Measurements from ENCODE around the gene KIAA2012. TPM values are rescaled to one million over a fixed set of nuclear protein-coding genes. Genes with fewer than 3 reads are reported as not detected.
A peak's percentile ranks its signal among the peaks of the same experiment; 100 is the strongest.

Gene KIAA2012
- total RNA-seq, 2 experiments from 2014 or later, result not detected

DNA sequence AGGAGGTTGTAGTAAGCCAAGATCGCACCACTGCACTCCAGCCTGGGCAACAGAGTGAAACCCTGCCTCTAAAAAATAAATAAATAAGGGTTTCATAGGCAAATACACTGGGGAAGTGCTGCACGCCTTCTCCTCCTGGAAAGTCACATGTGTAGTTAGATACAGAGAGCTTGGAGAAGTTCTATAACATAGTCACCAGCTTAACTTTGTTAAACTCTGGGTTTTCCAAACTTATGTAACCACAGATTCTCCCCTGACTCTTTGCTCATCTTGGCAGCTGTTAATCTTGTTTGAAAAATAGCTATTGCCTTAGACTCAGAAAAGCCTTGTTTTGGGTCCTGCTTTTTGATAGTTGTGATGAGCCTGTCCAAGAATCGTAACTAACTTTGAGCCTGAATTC is 25.2 kb downstream of the KIAA2012 start:
- Mint-ChIP-seq H3K4me1 (ENCODE audit: low read depth) (no peaks in the 10 kb centered on the region), H3K9me3 (no peaks in the 10 kb centered on the region), H3K4me3 (no peak overlapping the region), H3K27me3 (no peaks in the 10 kb centered on the region), H3K27ac (no peak overlapping the region), H3K36me3 (no peaks in the 10 kb centered on the region)
- no peak for DNase-seq
- ChIA-PET POLR2A (interaction anchor here (0.6 kb wide), 2 partner anchors 77 to 172 kb away, joined by 3 read pairs; no protein-coding TSS in a partner anchor), CTCF (no interaction called here)
- intact Hi-C loops (cut with micrococcal nuclease), result no loop called here

DNA sequence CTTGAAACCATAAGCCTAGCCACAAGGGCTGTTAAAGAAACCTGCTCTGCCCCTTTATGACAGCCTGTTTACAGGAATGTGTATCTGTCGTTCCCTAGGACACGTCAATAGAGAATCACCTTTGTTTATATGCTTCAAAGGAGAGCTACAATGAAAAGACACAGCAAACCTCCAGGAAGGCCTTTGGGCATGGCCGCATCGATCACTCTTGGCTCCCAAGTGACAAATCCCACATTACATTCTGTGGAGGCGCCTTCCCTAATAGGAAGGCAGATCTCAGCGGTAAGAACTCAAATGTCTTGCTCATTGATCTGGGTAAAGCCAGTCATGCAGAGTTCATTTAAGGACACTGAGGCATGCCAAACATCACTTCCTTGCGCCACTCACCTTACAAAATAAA is 26.5 kb downstream of the KIAA2012 start:
- CTCF ChIA-PET, result no interaction called here
- intact Hi-C loops (cut with micrococcal nuclease), result no loop called here
- H3K4me1 Mint-ChIP-seq (ENCODE audit: low read depth), result no peaks in the 10 kb centered on the region
- DNase-seq, result no peak
- no peak overlapping the region for H3K27ac Mint-ChIP-seq
- no peaks in the 10 kb centered on the region for H3K36me3 Mint-ChIP-seq
- H3K9me3 Mint-ChIP-seq, result no peaks in the 10 kb centered on the region
- H3K4me3 Mint-ChIP-seq, result no peak overlapping the region
- POLR2A ChIA-PET, result no interaction called here
- peaks cover 1% of the 10 kb centered on the region for H3K27me3 Mint-ChIP-seq

GRCh38 chr2:202100176-202100575 is 27.1 kb downstream of the KIAA2012 start:
- DNase-seq, result no peak
- intact Hi-C loops (cut with micrococcal nuclease), result no loop called here
- CTCF ChIA-PET, result no interaction called here
- no peaks in the 10 kb centered on the region for H3K4me1 Mint-ChIP-seq (ENCODE audit: low read depth)
- no peaks in the 10 kb centered on the region for H3K36me3 Mint-ChIP-seq
- H3K27ac Mint-ChIP-seq, result no peak overlapping the region
- peaks cover 1% of the 10 kb centered on the region for H3K27me3 Mint-ChIP-seq
- POLR2A ChIA-PET, result no interaction called here
- H3K4me3 Mint-ChIP-seq, result no peak overlapping the region
- no peaks in the 10 kb centered on the region for H3K9me3 Mint-ChIP-seq

DNA sequence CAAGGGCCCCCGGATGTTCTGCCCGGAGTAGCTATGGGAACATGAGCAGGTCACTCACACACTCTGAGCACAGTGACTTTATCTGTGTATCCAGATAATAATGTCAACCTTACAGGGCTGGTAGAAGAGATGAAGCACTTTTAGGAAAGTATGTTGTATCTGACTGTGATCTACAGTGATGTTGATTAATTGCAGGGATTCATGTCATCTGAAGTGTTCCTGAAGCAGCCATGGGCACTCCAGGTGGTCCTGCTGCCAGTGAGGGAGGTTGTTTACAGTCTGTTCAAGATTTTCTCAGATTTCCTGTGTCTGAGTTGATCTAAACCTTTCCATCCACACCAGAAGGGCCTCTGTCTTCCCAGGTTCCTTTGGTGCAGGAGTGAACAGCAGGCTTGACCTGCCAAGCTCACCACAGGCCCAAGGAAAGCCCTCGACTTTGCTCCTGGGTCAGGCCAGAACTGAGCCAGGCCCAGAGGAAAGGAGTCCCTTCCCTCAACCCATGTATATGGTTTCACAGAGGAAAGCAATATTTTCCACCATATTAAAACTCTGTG is 28.0 kb downstream of the KIAA2012 start:
- CTCF ChIA-PET, result no interaction called here
- no peaks in the 10 kb centered on the region for H3K9me3 Mint-ChIP-seq
- POLR2A ChIA-PET, result no interaction called here
- no peak for DNase-seq
- intact Hi-C loops (cut with micrococcal nuclease), result no loop called here
- no peaks in the 10 kb centered on the region for H3K4me1 Mint-ChIP-seq (ENCODE audit: low read depth)
- no peak overlapping the region for H3K4me3 Mint-ChIP-seq
- no peaks in the 10 kb centered on the region for H3K36me3 Mint-ChIP-seq
- H3K27me3 Mint-ChIP-seq, result peaks cover 5% of the 10 kb centered on the region
- no peak overlapping the region for H3K27ac Mint-ChIP-seq

DNA sequence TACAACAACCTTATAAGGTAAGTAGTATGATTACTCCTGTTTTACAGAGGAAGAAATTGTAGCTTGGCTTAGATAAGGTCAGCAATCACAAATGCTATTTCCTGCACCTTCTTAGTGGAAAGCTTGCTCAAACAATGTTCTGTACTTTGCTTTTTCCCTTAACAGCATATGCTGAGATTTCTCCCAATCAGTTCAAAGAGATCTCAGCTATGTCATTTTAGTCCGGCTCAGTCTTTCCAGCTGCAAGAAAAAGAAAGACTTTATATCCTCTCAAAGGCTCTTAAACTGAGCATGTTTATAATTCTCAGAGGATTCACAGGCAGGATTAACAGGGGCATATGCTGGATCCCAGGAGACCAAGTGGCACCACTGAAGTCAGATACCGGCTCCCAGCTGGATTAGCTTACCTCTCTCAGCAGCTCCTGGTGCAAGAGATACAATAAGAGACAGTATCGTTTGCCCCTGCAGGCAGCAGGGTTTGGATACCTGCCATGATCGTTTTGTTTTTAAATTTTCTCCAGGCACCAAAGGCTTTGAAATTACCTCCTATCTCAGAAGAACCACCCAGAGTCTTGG is 29.5 kb downstream of the KIAA2012 start:
- CTCF ChIA-PET, result interaction anchor here (0.9 to 3.0 kb wide), 3 partner anchors 51 to 242 kb away, joined by 3 to 19 read pairs (median 3); no protein-coding TSS in a partner anchor
- intact Hi-C loops (cut with micrococcal nuclease), result no loop called here
- no peak for DNase-seq
- POLR2A ChIA-PET, result no interaction called here
- Mint-ChIP-seq H3K4me3 (no peak overlapping the region), H3K27ac (no peak overlapping the region), H3K4me1 (ENCODE audit: low read depth) (no peaks in the 10 kb centered on the region), H3K27me3 (peaks cover 5% of the 10 kb centered on the region), H3K9me3 (no peaks in the 10 kb centered on the region), H3K36me3 (no peaks in the 10 kb centered on the region)

DNA sequence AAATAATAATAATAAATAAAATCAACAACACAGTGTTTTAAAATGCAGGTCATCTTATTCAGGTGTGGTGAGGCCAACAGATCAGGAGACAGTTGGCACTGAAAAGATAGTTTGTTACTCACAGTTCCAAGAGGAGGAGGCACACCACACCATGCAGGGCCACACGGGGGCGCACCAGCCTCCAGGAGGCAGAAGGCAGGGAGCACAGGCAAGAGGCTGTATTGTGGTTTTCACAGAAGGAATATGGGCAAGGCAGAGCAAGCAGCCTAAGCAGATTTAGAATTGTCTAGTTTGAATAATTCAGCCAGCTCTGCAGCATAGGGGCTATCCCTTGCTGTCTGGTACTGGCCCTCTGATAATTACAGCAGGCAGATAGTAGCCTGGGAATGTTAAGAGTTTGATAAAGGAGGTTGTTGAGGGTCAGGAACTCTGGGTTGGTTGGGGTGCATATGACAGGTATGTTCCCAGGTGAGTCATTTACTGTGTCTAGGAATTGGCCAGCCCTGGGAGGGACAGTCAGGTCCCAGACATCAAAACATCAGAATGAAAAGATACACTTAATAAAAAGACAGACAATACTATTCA is 31.3 kb downstream of the KIAA2012 start:
- H3K27ac Mint-ChIP-seq, result no peak overlapping the region
- POLR2A ChIA-PET, result no interaction called here
- no peak overlapping the region for H3K4me3 Mint-ChIP-seq
- intact Hi-C loops (cut with micrococcal nuclease), result loop anchor here (1.0 kb wide), 1 partner anchor 74 kb away; no protein-coding TSS in a partner anchor
- H3K27me3 Mint-ChIP-seq, result peaks cover 5% of the 10 kb centered on the region
- peak; percentile 74 for DNase-seq
- CTCF ChIA-PET, result interaction anchor here (0.6 to 3.2 kb wide), 6 partner anchors 30 to 600 kb away, joined by 3 to 19 read pairs (median 3); no protein-coding TSS in a partner anchor
- H3K4me1 Mint-ChIP-seq (ENCODE audit: low read depth), result no peaks in the 10 kb centered on the region
- H3K9me3 Mint-ChIP-seq, result no peaks in the 10 kb centered on the region
- H3K36me3 Mint-ChIP-seq, result no peaks in the 10 kb centered on the region

DNA sequence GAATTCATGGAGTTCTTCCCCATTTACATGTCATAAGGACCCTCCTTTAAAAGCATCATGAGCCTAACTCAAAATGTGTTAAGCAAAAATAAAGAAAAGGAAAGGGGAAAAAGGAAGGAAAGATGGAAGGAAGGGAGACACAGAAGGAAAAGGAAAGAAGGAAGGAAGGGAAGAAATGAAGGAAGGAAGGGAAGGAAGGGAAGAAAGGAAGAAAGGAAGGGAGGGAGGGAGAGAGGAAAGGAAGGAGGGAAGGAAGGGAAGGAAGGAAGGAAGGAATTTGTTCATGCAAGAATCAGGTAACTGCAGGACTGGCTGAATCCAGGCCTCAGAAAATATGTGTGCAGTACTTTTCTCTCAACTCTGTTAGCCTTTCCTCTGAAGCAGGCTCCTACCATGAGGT is 32.0 kb downstream of the KIAA2012 start:
- no peak overlapping the region for H3K4me3 Mint-ChIP-seq
- H3K36me3 Mint-ChIP-seq, result no peaks in the 10 kb centered on the region
- intact Hi-C loops (cut with micrococcal nuclease), result no loop called here
- no peak overlapping the region for H3K27ac Mint-ChIP-seq
- H3K27me3 Mint-ChIP-seq, result peaks cover 5% of the 10 kb centered on the region
- CTCF ChIA-PET, result interaction anchor here (0.7 to 3.2 kb wide), 4 partner anchors 30 to 245 kb away, joined by 3 to 19 read pairs (median 6); no protein-coding TSS in a partner anchor
- H3K4me1 Mint-ChIP-seq (ENCODE audit: low read depth), result no peaks in the 10 kb centered on the region
- POLR2A ChIA-PET, result no interaction called here
- H3K9me3 Mint-ChIP-seq, result no peaks in the 10 kb centered on the region
- DNase-seq, result no peak

GRCh38 chr2:202108345-202108744 is 35.3 kb downstream of the KIAA2012 start:
- Mint-ChIP-seq H3K27me3 (peaks cover 14% of the 10 kb centered on the region), H3K4me1 (ENCODE audit: low read depth) (no peaks in the 10 kb centered on the region), H3K36me3 (no peaks in the 10 kb centered on the region), H3K4me3 (no peak overlapping the region), H3K27ac (no peak overlapping the region), H3K9me3 (no peaks in the 10 kb centered on the region)
- POLR2A ChIA-PET, result no interaction called here
- intact Hi-C loops (cut with micrococcal nuclease), result no loop called here
- no peak for DNase-seq
- CTCF ChIA-PET, result no interaction called here

GRCh38 chr2:202109139-202109736 is 36.2 kb downstream of the KIAA2012 start:
- intact Hi-C loops (cut with micrococcal nuclease), result no loop called here
- Mint-ChIP-seq H3K4me1 (ENCODE audit: low read depth) (no peaks in the 10 kb centered on the region), H3K9me3 (no peaks in the 10 kb centered on the region), H3K4me3 (no peak overlapping the region), H3K27ac (no peak overlapping the region), H3K36me3 (no peaks in the 10 kb centered on the region), H3K27me3 (peaks cover 14% of the 10 kb centered on the region)
- no peak for DNase-seq
- CTCF ChIA-PET, result no interaction called here
- POLR2A ChIA-PET, result interaction anchor here (0.6 kb wide), 1 partner anchor 156 kb away, joined by 4 read pairs; no protein-coding TSS in a partner anchor

GRCh38 chr2:202109737-202110184 is 36.7 kb downstream of the KIAA2012 start:
- POLR2A ChIA-PET, result interaction anchor here (0.6 kb wide), 1 partner anchor 155 kb away, joined by 4 read pairs; no protein-coding TSS in a partner anchor
- H3K27me3 Mint-ChIP-seq, result peaks cover 13% of the 10 kb centered on the region
- no peaks in the 10 kb centered on the region for H3K4me1 Mint-ChIP-seq (ENCODE audit: low read depth)
- H3K36me3 Mint-ChIP-seq, result no peaks in the 10 kb centered on the region
- H3K9me3 Mint-ChIP-seq, result no peaks in the 10 kb centered on the region
- intact Hi-C loops (cut with micrococcal nuclease), result no loop called here
- H3K27ac Mint-ChIP-seq, result no peak overlapping the region
- H3K4me3 Mint-ChIP-seq, result no peak overlapping the region
- CTCF ChIA-PET, result no interaction called here
- DNase-seq, result no peak

DNA sequence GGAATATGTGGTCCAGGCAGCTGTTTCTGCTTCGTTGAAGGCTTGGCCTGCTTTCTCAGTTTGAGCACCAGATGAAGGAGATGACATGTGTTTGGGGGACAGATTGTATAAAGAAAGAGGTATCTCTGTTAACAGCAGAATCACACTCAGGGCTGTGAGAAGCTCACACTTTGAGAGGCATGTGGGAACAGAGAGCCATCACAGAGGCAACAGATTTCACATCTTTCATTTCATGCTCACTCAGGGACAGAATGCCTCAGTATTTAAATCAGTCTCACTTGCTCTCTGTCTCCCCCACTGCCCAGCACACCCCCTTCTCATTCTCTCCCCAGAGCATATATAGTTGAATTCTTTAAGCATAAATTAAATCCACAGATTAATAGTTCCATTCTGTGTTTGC is 37.4 kb downstream of the KIAA2012 start:
- H3K27me3 Mint-ChIP-seq, result peaks cover 14% of the 10 kb centered on the region
- no peaks in the 10 kb centered on the region for H3K36me3 Mint-ChIP-seq
- H3K4me3 Mint-ChIP-seq, result no peak overlapping the region
- ChIA-PET POLR2A (no interaction called here), CTCF (no interaction called here)
- DNase-seq, result no peak
- H3K27ac Mint-ChIP-seq, result no peak overlapping the region
- intact Hi-C loops (cut with micrococcal nuclease), result no loop called here
- no peaks in the 10 kb centered on the region for H3K9me3 Mint-ChIP-seq
- H3K4me1 Mint-ChIP-seq (ENCODE audit: low read depth), result no peaks in the 10 kb centered on the region

DNA sequence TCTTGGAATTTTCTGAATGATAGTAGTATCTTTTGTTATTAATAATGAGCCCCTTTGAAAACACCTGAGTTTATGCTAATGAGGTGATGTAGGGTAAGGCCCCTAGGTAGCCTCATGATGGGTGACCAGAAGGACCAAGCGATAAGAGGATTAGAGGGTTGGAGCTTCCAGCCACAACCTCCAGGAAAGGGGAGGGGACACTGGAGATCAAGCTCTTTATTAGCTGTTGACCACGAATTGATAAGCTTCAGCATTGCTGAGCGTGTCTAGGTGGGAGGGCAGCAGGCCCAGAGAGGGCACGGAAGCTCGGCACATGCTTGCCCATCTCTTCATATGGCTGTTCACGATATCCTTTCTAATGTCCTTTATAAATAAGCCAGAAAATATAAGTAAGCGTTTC is 39.0 kb downstream of the KIAA2012 start:
- ChIA-PET CTCF (no interaction called here), POLR2A (no interaction called here)
- intact Hi-C loops (cut with micrococcal nuclease), result no loop called here
- DNase-seq, result no peak
- no peak overlapping the region for H3K4me3 Mint-ChIP-seq
- no peak overlapping the region for H3K27ac Mint-ChIP-seq
- no peaks in the 10 kb centered on the region for H3K9me3 Mint-ChIP-seq
- H3K4me1 Mint-ChIP-seq (ENCODE audit: low read depth), result no peaks in the 10 kb centered on the region
- no peaks in the 10 kb centered on the region for H3K36me3 Mint-ChIP-seq
- H3K27me3 Mint-ChIP-seq, result peaks cover 19% of the 10 kb centered on the region
